Inflammatory macrophage (primary cell): ENCODE measurements around the gene RAMP2.

ENCODE experiments used
- DNase-seq, 2 donors: peaks; one replicate each; pipeline ENCODE4 v3.0.0-alpha.2; 2020 to 2022

Gene RAMP2

DNA sequence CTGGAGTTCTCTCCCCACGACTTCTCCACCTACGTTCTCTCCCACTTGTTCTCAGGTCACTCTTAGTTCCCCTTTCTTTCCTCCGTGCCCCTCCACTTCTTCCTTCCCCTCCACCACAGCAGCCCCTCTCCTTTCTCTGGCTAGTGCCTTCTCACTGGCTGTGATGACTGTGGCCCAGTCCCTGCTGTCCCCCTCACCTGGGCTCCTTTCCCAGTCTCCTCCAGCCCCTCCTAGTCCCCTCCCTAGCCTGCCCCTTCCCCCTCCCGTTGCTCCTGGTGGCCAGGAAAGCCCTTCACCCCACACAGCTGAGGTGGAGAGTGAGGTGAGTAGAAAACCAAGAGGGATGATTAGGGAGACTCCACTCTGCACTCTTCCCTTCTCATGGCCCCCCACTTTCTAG lies 34.0 kb downstream of the RAMP2 start:
- no peak for DNase-seq

GRCh38 chr17:42795465-42795864 lies 34.4 kb downstream of the RAMP2 start:
- DNase-seq, result no peak

DNA sequence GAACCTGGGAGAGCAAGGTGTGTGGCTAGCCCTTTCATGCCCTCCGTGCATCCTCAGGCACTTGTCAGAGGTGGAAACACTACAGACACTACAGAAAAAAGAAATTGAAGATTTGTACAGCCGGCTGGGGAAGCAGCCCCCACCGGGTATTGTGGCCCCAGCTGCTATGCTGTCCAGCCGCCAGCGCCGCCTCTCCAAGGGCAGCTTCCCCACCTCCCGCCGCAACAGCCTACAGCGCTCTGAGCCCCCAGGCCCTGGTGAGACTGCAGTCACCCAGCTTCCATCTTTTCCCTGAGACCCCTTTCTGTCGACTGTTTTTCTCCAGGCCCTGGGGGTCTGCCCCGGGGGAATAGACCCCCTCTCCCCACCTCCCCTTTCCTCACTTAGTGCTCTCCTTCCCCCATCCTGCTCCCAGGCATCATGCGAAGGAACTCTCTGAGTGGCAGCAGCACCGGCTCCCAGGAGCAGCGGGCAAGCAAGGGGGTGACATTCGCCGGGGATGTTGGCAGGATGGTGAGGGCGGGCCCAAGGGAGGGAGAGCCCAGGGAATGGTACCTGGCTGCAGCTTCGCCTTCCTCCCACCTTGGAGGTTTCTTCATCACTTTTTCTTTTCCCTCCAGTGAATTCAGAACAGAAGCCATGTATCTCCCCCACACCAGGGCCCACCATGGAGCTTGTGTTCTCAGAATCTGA lies 35.2 kb downstream of the RAMP2 start:
- no peak for DNase-seq

- DNase-seq, result no peak
These were observed 36.3 kb downstream of the RAMP2 start for GRCh38 chr17:42797067-42798007.

GRCh38 chr17:42798011-42798382 lies 37.0 kb downstream of the RAMP2 start:
- DNase-seq, result no peak

- peak; percentile 72 to 81 for DNase-seq
These were observed 37.7 kb downstream of the RAMP2 start, which contains the start of the genes CNTD1 and COA3 for GRCh38 chr17:42798383-42799380. Gene CNTD1, plus strand, starts transcription at chr17:42798861. Its CDS starts 207 bp downstream, at chr17:42799068. Gene COA3, minus strand, starts transcription at chr17:42798704. Its CDS starts 23 bp downstream, at chr17:42798681.

- no peak for DNase-seq
These were observed 42.3 kb downstream of the RAMP2 start for GRCh38 chr17:42803074-42803883.

DNA sequence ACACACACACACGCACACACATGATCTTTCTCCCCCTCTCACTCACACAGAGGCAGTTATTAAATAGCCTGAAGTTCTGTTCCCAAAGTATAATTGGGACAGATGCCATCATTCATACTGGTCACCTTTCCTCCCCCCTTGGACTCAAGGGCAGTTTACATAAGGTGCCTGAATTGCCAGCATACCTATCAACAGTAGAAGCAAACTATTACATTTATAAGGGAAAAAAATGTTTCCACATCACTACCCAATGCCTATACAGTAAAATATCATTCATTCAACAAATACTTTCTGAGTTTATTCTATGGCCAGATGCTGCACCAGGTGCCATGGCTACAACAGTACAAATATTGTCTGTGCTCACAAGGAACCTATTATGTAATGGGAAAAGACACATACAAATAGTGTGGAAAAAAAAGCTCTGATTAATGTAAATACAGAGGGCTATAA lies 43.9 kb downstream of the RAMP2 start:
- no peak for DNase-seq

- no peak for DNase-seq
These were observed 45.2 kb downstream of the RAMP2 start for GRCh38 chr17:42806249-42806648.

DNA sequence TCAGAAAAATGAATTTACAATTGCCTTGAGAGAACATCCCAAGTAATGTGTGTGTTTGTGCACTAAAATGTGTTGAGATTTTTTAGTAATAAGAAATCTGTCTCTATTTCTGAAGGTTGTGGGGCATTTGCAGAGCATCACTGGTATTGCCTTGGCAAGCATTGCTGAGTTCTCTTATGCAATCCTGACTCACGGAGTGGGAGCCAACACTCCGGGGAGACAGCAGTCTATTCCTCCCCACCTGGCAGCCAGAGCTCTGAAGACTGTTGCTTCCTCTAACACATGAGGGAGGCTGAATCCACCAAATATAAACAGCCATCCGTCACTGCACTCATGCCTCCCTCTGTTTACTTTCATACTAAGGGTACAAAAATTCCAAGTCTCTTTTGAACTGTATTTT lies 48.2 kb downstream of the RAMP2 start:
- peak in 1 of 2 donors; percentile 8 for DNase-seq
